WTC11 (cell line): ENCODE data around the gene APLF.

Experiments
- CTCF ChIP-seq: fragments of 200-600 bp; IDR thresholded peaks from 2 replicates; pipeline ENCODE4 v1.8.0; 2022; ENCODE audit warnings: antibody characterized with exemption
- FOXK1 ChIP-seq: sonication (generic); formaldehyde crosslinking; IDR thresholded peaks from 2 replicates; pipeline ENCODE4 v1.8.0; 2022; ENCODE audit warnings: mild to moderate bottlenecking, moderate library complexity, missing genetic modification reagents

- no peak for TF ChIP-seq CTCF
- no peak for TF ChIP-seq FOXK1 (CRISPR knock-in tag)
These were observed 40.9 kb upstream of the APLF start for GRCh38 chr2:68426446-68426845.
